ENCODE data around the gene FSHB.
"Not testable (repeated sequence)": the region's sequence is repeated elsewhere in the genome, so short reads cannot be mapped to it uniquely, and the experiment has no call there.

The FSHB gene

GRCh38 chr11:30261821-30262220 lies 31.0 kb downstream of the FSHB start:
- no peak overlapping the region for H3K4me3 ChIP-seq (ENCODE audit: low read depth, low read length)
- TF ChIP-seq CTCF (IDR thresholded peaks at IDR 0.05; ENCODE audit: low read depth, low read length), result no peak

GRCh38 chr11:30268638-30269037 lies 37.8 kb downstream of the FSHB start:
- not testable (repeated sequence) for H3K4me3 ChIP-seq (ENCODE audit: low read depth, low read length)

- no peak overlapping the region for H3K4me3 ChIP-seq (ENCODE audit: low read depth, low read length)
- TF ChIP-seq CTCF (IDR thresholded peaks at IDR 0.05; ENCODE audit: low read depth, low read length), result no peak
These were observed 39.9 kb downstream of the FSHB start for GRCh38 chr11:30270671-30271070.

- no peak overlapping the region for H3K4me3 ChIP-seq (ENCODE audit: low read depth, low read length)
- TF ChIP-seq CTCF (IDR thresholded peaks at IDR 0.05; ENCODE audit: low read depth, low read length), result no peak
These were observed 46.4 kb downstream of the FSHB start for GRCh38 chr11:30277176-30277575.

GRCh38 chr11:30279796-30280195 lies 49.0 kb downstream of the FSHB start:
- TF ChIP-seq CTCF (IDR thresholded peaks at IDR 0.05; ENCODE audit: low read depth, low read length), result no peak
- H3K4me3 ChIP-seq (ENCODE audit: low read depth, low read length), result no peak overlapping the region

- TF ChIP-seq CTCF (IDR thresholded peaks at IDR 0.05; ENCODE audit: low read depth, low read length), result no peak
- no peak overlapping the region for H3K4me3 ChIP-seq (ENCODE audit: low read depth, low read length)
These were observed 50.9 kb downstream of the FSHB start for GRCh38 chr11:30281476-30282288.

- H3K4me3 ChIP-seq (ENCODE audit: low read depth, low read length), result no peak overlapping the region
- no peak for TF ChIP-seq CTCF (IDR thresholded peaks at IDR 0.05; ENCODE audit: low read depth, low read length)
These were observed 51.4 kb downstream of the FSHB start for GRCh38 chr11:30282289-30282631.
